Lower lobe of right lung (tissue), 2 donors: Measurements from ENCODE around the gene FBXO2. TPM values are rescaled to one million over a fixed set of nuclear protein-coding genes. Genes with fewer than 3 reads are reported as not detected.
"Not testable (repeated sequence)": the region's sequence is repeated elsewhere in the genome, so short reads cannot be mapped to it uniquely, and the experiment has no call there.

ENCODE experiments used
- ATAC-seq, 2 donors: fragments of 200-7000 bp; cut with Tn5 transposase; one replicate each; pipeline ENCODE4 v1.9.1; 2020 to 2022; ENCODE audit warnings: mild to moderate bottlenecking in 2 of 2, moderate library complexity in 2 of 2
- DNase-seq: peaks from one replicate; pipeline ENCODE4 v3.0.0-alpha.2; 2020
- H3K27ac ChIP-seq: fragments of 200-600 bp; one replicate; pipeline ENCODE4 v1.8.0; 2022
- H3K27me3 ChIP-seq: fragments of 200-600 bp; one replicate; pipeline ENCODE4 v1.8.0; 2022; ENCODE audit warnings: low read depth
- H3K36me3 ChIP-seq: fragments of 200-600 bp; one replicate; pipeline ENCODE4 v1.8.0; 2022; ENCODE audit warnings: mild to moderate bottlenecking
- H3K4me1 ChIP-seq: fragments of 200-600 bp; one replicate; pipeline ENCODE4 v1.8.0; 2022
- H3K4me3 ChIP-seq: fragments of 200-600 bp; one replicate; pipeline ENCODE4 v1.8.0; 2022; ENCODE audit warnings: mild to moderate bottlenecking
- H3K9me3 ChIP-seq: fragments of 200-600 bp; one replicate; pipeline ENCODE4 v1.8.0; 2022
- CTCF ChIP-seq: fragments of 200-600 bp; IDR thresholded peaks from one replicate; pipeline ENCODE4 v1.8.0; 2022; ENCODE audit warnings: antibody characterized with exemption, mild to moderate bottlenecking
- intact Hi-C: fragments of 100-400 bp; cut with DNase I; formaldehyde crosslinking; loops from one replicate; pipeline ENCODE4 v1.11.0; 2022
- total RNA-seq: library from RNA; stranded (reverse); fragmentation: NEBNext Ultra II Directional; extraction: Animal tissue kit (Norgen Biotek cat#: 25700); gene quantifications from one replicate; pipeline ENCODE4 v1.2.1, GENCODE V29; 2021
- donor health status: DM: no; HTN: yes; CAD: no; lungs with severe emphysema.

Gene FBXO2
- total RNA-seq, 1 donor from 2014 or later = 13.4 TPM

- no peak for DNase-seq
Observed at GRCh38 chr1:11616766-11617165, 37.5 kb downstream of the FBXO2 start.

GRCh38 chr1:11615090-11615489, 39.1 kb downstream of the FBXO2 start:
- Histone ChIP-seq H3K27me3 (no peaks in the 10 kb centered on the region), H3K36me3 (no peaks in the 10 kb centered on the region), H3K4me1 (no peaks in the 10 kb centered on the region), H3K9me3 (no peaks in the 10 kb centered on the region), H3K4me3 (no peak overlapping the region), H3K27ac (no peak overlapping the region)
- intact Hi-C loops = no loop called here
- DNase-seq (no peak), ATAC-seq (no peak)
- no peak for TF ChIP-seq CTCF

More at GRCh38 chr1:11616766-11617165, 37.5 kb downstream of the FBXO2 start:
- no peak for TF ChIP-seq CTCF
- Histone ChIP-seq H3K27ac (no peak overlapping the region), H3K27me3 (no peaks in the 10 kb centered on the region), H3K4me3 (no peak overlapping the region), H3K4me1 (no peaks in the 10 kb centered on the region), H3K9me3 (no peaks in the 10 kb centered on the region), H3K36me3 (no peaks in the 10 kb centered on the region)
- intact Hi-C loops = no loop called here
- no peak for ATAC-seq

GRCh38 chr1:11613347-11613746, 40.9 kb downstream of the FBXO2 start:
- no peaks in the 10 kb centered on the region for H3K36me3 ChIP-seq
- ATAC-seq (no peak), DNase-seq (no peak)
- intact Hi-C loops = no loop called here
- no peak overlapping the region for H3K27ac ChIP-seq
- H3K9me3 ChIP-seq = no peaks in the 10 kb centered on the region
- TF ChIP-seq CTCF = no peak
- no peaks in the 10 kb centered on the region for H3K27me3 ChIP-seq
- H3K4me3 ChIP-seq = no peak overlapping the region
- H3K4me1 ChIP-seq = no peaks in the 10 kb centered on the region

- Histone ChIP-seq H3K27me3 (no peaks in the 10 kb centered on the region), H3K36me3 (no peaks in the 10 kb centered on the region), H3K4me1 (no peaks in the 10 kb centered on the region), H3K9me3 (no peaks in the 10 kb centered on the region), H3K4me3 (no peak overlapping the region), H3K27ac (no peak overlapping the region)
- DNase-seq (no peak), ATAC-seq (no peak)
- no peak for TF ChIP-seq CTCF
- intact Hi-C loops = no loop called here
Observed at GRCh38 chr1:11611638-11612327, 42.4 kb downstream of the FBXO2 start.

- H3K4me3 ChIP-seq = no peak overlapping the region
- H3K27ac ChIP-seq = no peak overlapping the region
- H3K9me3 ChIP-seq = no peaks in the 10 kb centered on the region
- ATAC-seq = no peak
- intact Hi-C loops = no loop called here
- DNase-seq = no peak
- H3K4me1 ChIP-seq = no peaks in the 10 kb centered on the region
- no peak for TF ChIP-seq CTCF
- no peaks in the 10 kb centered on the region for H3K27me3 ChIP-seq
- no peaks in the 10 kb centered on the region for H3K36me3 ChIP-seq
Observed at GRCh38 chr1:11610629-11611180, 43.5 kb downstream of the FBXO2 start.

GRCh38 chr1:11609378-11609777, 44.9 kb downstream of the FBXO2 start:
- H3K36me3 ChIP-seq, H3K27me3 ChIP-seq, intact Hi-C loops, ATAC-seq, H3K4me3 ChIP-seq, DNase-seq, H3K4me1 ChIP-seq, H3K9me3 ChIP-seq, H3K27ac ChIP-seq: not testable (repeated sequence)

- H3K9me3 ChIP-seq, H3K36me3 ChIP-seq, intact Hi-C loops, ATAC-seq, H3K4me3 ChIP-seq, H3K27me3 ChIP-seq, H3K27ac ChIP-seq, H3K4me1 ChIP-seq, DNase-seq: not testable (repeated sequence)
Observed at GRCh38 chr1:11608596-11609130, 45.6 kb downstream of the FBXO2 start.
